Renal cortex interstitium (tissue), 11 donors: ENCODE results near the gene TMEM87A. TPM values are rescaled to one million over a fixed set of nuclear protein-coding genes. Genes with fewer than 3 reads are reported as not detected.

Experiments used
- DNase-seq, 11 donors: peaks; one replicate each; pipeline ENCODE4 v3.0.0-alpha.2; 2013; ENCODE audit warnings: low read depth in 9 of 11, low spot score in 4 of 11; ENCODE audit errors: extremely low read depth in 1 of 11
- polyA plus RNA-seq, 3 donors: library from polyadenylated mRNA; unstranded; fragments of 120-200 nt; gene quantifications; one replicate each; pipeline ENCODE4 v1.2.1, GENCODE V29; 2013; ENCODE audit not compliant: insufficient read length in 3 of 3

The TMEM87A gene
- polyA plus RNA-seq, 3 donors, result 46.5 to 60.5 (median 57.8) TPM

- DNase-seq, result no peak
Measured at GRCh38 chr15:42217568-42217967, 55.7 kb downstream of the TMEM87A start.

GRCh38 chr15:42215913-42216829 is 57.1 kb downstream of the TMEM87A start:
- no peak for DNase-seq

- no peak for DNase-seq
Measured at GRCh38 chr15:42214600-42214999, 58.6 kb downstream of the TMEM87A start.

GRCh38 chr15:42213511-42213910 is 59.7 kb downstream of the TMEM87A start:
- no peak for DNase-seq

GRCh38 chr15:42210696-42211095 is 62.5 kb downstream of the TMEM87A start:
- DNase-seq, result no peak

GRCh38 chr15:42207674-42208579 is 65.3 kb downstream of the TMEM87A start, which contains the start of gene VPS39:
Gene VPS39, minus strand, starts transcription at chr15:42208304. Its CDS starts 151 bp downstream, at chr15:42208153.
- peak; percentile 68 to 88 (median 78) for DNase-seq

- no peak for DNase-seq
Measured at GRCh38 chr15:42206406-42206805, 66.8 kb downstream of the TMEM87A start.

- no peak for DNase-seq
Measured at GRCh38 chr15:42203891-42204290, 69.3 kb downstream of the TMEM87A start.

- no peak for DNase-seq
Measured at GRCh38 chr15:42202653-42203052, 70.6 kb downstream of the TMEM87A start.

- no peak for DNase-seq
Measured at GRCh38 chr15:42201801-42202200, 71.4 kb downstream of the TMEM87A start.

GRCh38 chr15:42199126-42199525 is 74.1 kb downstream of the TMEM87A start:
- no peak for DNase-seq

GRCh38 chr15:42198516-42198915 is 74.7 kb downstream of the TMEM87A start:
- no peak for DNase-seq

- no peak for DNase-seq
Measured at GRCh38 chr15:42194513-42194912, 78.7 kb downstream of the TMEM87A start.

GRCh38 chr15:42193383-42193782 is 79.8 kb downstream of the TMEM87A start:
- no peak for DNase-seq

GRCh38 chr15:42191610-42192346 is 81.5 kb downstream of the TMEM87A start:
- DNase-seq, result no peak

GRCh38 chr15:42190370-42190769 is 82.9 kb downstream of the TMEM87A start:
- DNase-seq, result no peak

- no peak for DNase-seq
Measured at GRCh38 chr15:42185801-42186200, 87.4 kb downstream of the TMEM87A start.

GRCh38 chr15:42184736-42185135 is 88.5 kb downstream of the TMEM87A start:
- DNase-seq, result no peak

- no peak for DNase-seq
Measured at GRCh38 chr15:42184296-42184695, 88.9 kb downstream of the TMEM87A start.
